HG02763 (cell line): Measurements from ENCODE around the gene TNFRSF12A.
"Not testable (repeated sequence)": the region's sequence is repeated elsewhere in the genome, so short reads cannot be mapped to it uniquely, and the experiment has no call there.

Experiments
- ATAC-seq: cut with Tn5 transposase; IDR thresholded peaks from one replicate; pipeline ENCODE4 v1.9.1; 2021; ENCODE audit warnings: mild to moderate bottlenecking, moderate library complexity; ENCODE audit not compliant: unreplicated experiment

TNFRSF12A gene

GRCh38 chr16:3060339-3061127 lies 40.4 kb downstream of the TNFRSF12A start:
- ATAC-seq = no peak

GRCh38 chr16:3062553-3062952 lies 42.4 kb downstream of the TNFRSF12A start:
- ATAC-seq = no peak

GRCh38 chr16:3063625-3064386 lies 43.6 kb downstream of the TNFRSF12A start:
- ATAC-seq = no peak

GRCh38 chr16:3065069-3065741 lies 45.0 kb downstream of the TNFRSF12A start, which contains the start of gene IL32:
TSS of gene IL32 (plus strand) at chr16:3065640. CDS start at chr16:3065812, 172 bp downstream.
- no peak for ATAC-seq

- no peak for ATAC-seq
Measured at GRCh38 chr16:3065742-3066439, 45.7 kb downstream of the TNFRSF12A start.

- ATAC-seq = no peak
Measured at GRCh38 chr16:3066440-3066748, 46.2 kb downstream of the TNFRSF12A start.

- ATAC-seq = no peak
Measured at GRCh38 chr16:3068487-3068886, 48.3 kb downstream of the TNFRSF12A start.

- ATAC-seq = not testable (repeated sequence)
Measured at GRCh38 chr16:3069146-3069545, 49.0 kb downstream of the TNFRSF12A start.

- no peak for ATAC-seq
Measured at GRCh38 chr16:3070608-3071111, 50.5 kb downstream of the TNFRSF12A start.

- no peak for ATAC-seq
Measured at GRCh38 chr16:3071655-3072054, 51.5 kb downstream of the TNFRSF12A start.
